HepG2 (cell line): ENCODE results near the gene CEP104. TPM values are rescaled to one million over a fixed set of nuclear protein-coding genes. Genes with fewer than 3 reads are reported as not detected.

Experiments used
- GFI1 ChIP-seq: sonication (generic); formaldehyde crosslinking; IDR thresholded peaks from 2 replicates; pipeline ENCODE4 v1.5.0; 2020; ENCODE audit warnings: missing genetic modification reagents, mild to moderate bottlenecking, borderline replicate concordance
- NCOA2 ChIP-seq: sonication (generic); formaldehyde crosslinking; IDR thresholded peaks from 2 replicates; pipeline ENCODE4 v1.8.0; 2022; ENCODE audit warnings: inconsistent platforms
- NR2F6 ChIP-seq, 2 experiments: IDR thresholded peaks; 2 replicates each; pipeline ENCODE4 v1.6.1; 2016; ENCODE audit warnings: antibody characterized with exemption in 1 of 2, mild to moderate bottlenecking in 1 of 2
- ZBTB39 ChIP-seq: sonication (generic); formaldehyde crosslinking; IDR thresholded peaks from 2 replicates; pipeline ENCODE4 v1.5.0; 2020; ENCODE audit warnings: missing genetic modification reagents
- ZFP82 ChIP-seq: sonication (generic); formaldehyde crosslinking; IDR thresholded peaks from 2 replicates; pipeline ENCODE4 v1.5.1; 2020; ENCODE audit warnings: mild to moderate bottlenecking, missing genetic modification reagents, borderline replicate concordance
- ZNF501 ChIP-seq: sonication (generic); formaldehyde crosslinking; IDR thresholded peaks from 2 replicates; pipeline ENCODE4 v1.5.1; 2020; ENCODE audit warnings: mild to moderate bottlenecking, moderate library complexity, missing genetic modification reagents
- ZNF512B ChIP-seq: sonication (generic); formaldehyde crosslinking; IDR thresholded peaks from 2 replicates; pipeline ENCODE4 v1.5.1; 2020; ENCODE audit warnings: missing genetic modification reagents, mild to moderate bottlenecking, borderline replicate concordance
- ZNF746 ChIP-seq: sonication (generic); formaldehyde crosslinking; IDR thresholded peaks from 2 replicates; pipeline ENCODE4 v1.8.0; 2022; ENCODE audit warnings: mild to moderate bottlenecking, missing genetic modification reagents
- polyA plus RNA-seq, 8 experiments: library from polyadenylated mRNA; depleted of rRNA in 3 of 8; stranded (reverse) in 7 of 8; unstranded in 1 of 8; fragments of >200 nt; fragmentation: Illumina TruSeq in 4 of 8; extraction: Trizol in 4 of 8; gene quantifications; 2 replicates each; pipeline versions ENCODE4 v1.2.1 to v1.2.3, GENCODE V29; 2011 to 2016; ENCODE audit warnings: low read depth in 4 of 8, missing spikeins in 1 of 8, mixed read lengths in 1 of 8; ENCODE audit not compliant: insufficient read depth in 1 of 8
- total RNA-seq, 5 experiments: library from RNA; depleted of rRNA; stranded (reverse); fragments of >200 nt; fragmentation: Illumina TruSeq; extraction: Trizol; gene quantifications; 2 replicates each; pipeline ENCODE4 v1.2.3, GENCODE V29; 2016; ENCODE audit warnings: low read depth in 1 of 5
- TF ChIP-seq, protein P1 (sequence below): sonication (generic); formaldehyde crosslinking; IDR thresholded peaks from 2 replicates; pipeline ENCODE4 v1.4.0; 2020; ENCODE audit warnings: missing genetic modification reagents, borderline replicate concordance

Gene CEP104
- total and polyA plus RNA-seq, 2 of the 13 experiments (the other 11 are each of a cell fraction or from before 2014, with no cell fraction given): 20.4 to 30.1 TPM

- TF ChIP-seq NR2F6 (IDR thresholded peaks at IDR 0.05) (no peak), NR2F6 (CRISPR knock-in tag; IDR thresholded peaks at IDR 0.05) (peak; percentile 20; the same call in 1 of the 2 replicates), GFI1 (no peak), ZFP82 (no peak), ZNF746 (CRISPR knock-in tag) (0 out of 2 replicates have a peak, but pooled peaks have one; percentile 57), ZNF512B (CRISPR knock-in tag) (no peak), ZNF501 (peak; percentile 55; the same call in 1 of the 2 replicates), ZBTB39 (0 out of 2 replicates have a peak, but pooled peaks have one; percentile 25), NCOA2 (no peak)
- TF ChIP-seq, protein P1, sequence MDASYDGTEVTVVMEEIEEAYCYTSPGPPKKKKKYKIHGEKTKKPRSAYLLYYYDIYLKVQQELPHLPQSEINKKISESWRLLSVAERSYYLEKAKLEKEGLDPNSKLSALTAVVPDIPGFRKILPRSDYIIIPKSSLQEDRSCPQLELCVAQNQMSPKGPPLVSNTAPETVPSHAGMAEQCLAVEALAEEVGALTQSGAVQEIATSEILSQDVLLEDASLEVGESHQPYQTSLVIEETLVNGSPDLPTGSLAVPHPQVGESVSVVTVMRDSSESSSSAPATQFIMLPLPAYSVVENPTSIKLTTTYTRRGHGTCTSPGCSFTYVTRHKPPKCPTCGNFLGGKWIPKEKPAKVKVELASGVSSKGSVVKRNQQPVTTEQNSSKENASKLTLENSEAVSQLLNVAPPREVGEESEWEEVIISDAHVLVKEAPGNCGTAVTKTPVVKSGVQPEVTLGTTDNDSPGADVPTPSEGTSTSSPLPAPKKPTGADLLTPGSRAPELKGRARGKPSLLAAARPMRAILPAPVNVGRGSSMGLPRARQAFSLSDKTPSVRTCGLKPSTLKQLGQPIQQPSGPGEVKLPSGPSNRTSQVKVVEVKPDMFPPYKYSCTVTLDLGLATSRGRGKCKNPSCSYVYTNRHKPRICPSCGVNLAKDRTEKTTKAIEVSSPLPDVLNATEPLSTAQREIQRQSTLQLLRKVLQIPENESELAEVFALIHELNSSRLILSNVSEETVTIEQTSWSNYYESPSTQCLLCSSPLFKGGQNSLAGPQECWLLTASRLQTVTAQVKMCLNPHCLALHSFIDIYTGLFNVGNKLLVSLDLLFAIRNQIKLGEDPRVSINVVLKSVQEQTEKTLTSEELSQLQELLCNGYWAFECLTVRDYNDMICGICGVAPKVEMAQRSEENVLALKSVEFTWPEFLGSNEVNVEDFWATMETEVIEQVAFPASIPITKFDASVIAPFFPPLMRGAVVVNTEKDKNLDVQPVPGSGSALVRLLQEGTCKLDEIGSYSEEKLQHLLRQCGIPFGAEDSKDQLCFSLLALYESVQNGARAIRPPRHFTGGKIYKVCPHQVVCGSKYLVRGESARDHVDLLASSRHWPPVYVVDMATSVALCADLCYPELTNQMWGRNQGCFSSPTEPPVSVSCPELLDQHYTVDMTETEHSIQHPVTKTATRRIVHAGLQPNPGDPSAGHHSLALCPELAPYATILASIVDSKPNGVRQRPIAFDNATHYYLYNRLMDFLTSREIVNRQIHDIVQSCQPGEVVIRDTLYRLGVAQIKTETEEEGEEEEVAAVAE (CRISPR knock-in tag): peak; percentile 2; the same call in 1 of the 2 replicates
- TF ChIP-seq, all 625 proteins: peak for 112
These were observed 84.8 kb downstream of the CEP104 start (continued) for GRCh38 chr1:3772027-3772714.
